ES-I3 (cell line): ENCODE measurements around the gene SGCE.
"Not testable (repeated sequence)": the region's sequence is repeated elsewhere in the genome, so short reads cannot be mapped to it uniquely, and the experiment has no call there.

Experiments used
- H3K36me3 ChIP-seq: 2 replicates; pipeline ENCODE4 v1.6.1; 2013; ENCODE audit warnings: mild to moderate bottlenecking, low read length, control low read depth, moderate library complexity; ENCODE audit not compliant: insufficient read depth
- H3K4me1 ChIP-seq: 2 replicates; pipeline ENCODE4 v1.6.1; 2013; ENCODE audit warnings: mild to moderate bottlenecking, control low read depth, low read length; ENCODE audit not compliant: insufficient read depth
- H3K9ac ChIP-seq: 2 replicates; pipeline ENCODE4 v1.6.1; 2013; ENCODE audit warnings: low read depth, mild to moderate bottlenecking, low read length, moderate library complexity
- H3K9me3 ChIP-seq: 2 replicates; pipeline ENCODE4 v1.6.1; 2013; ENCODE audit warnings: mild to moderate bottlenecking, low read length, moderate library complexity; ENCODE audit not compliant: control insufficient read depth, insufficient read depth

The SGCE gene, protein sequence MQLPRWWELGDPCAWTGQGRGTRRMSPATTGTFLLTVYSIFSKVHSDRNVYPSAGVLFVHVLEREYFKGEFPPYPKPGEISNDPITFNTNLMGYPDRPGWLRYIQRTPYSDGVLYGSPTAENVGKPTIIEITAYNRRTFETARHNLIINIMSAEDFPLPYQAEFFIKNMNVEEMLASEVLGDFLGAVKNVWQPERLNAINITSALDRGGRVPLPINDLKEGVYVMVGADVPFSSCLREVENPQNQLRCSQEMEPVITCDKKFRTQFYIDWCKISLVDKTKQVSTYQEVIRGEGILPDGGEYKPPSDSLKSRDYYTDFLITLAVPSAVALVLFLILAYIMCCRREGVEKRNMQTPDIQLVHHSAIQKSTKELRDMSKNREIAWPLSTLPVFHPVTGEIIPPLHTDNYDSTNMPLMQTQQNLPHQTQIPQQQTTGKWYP

DNA sequence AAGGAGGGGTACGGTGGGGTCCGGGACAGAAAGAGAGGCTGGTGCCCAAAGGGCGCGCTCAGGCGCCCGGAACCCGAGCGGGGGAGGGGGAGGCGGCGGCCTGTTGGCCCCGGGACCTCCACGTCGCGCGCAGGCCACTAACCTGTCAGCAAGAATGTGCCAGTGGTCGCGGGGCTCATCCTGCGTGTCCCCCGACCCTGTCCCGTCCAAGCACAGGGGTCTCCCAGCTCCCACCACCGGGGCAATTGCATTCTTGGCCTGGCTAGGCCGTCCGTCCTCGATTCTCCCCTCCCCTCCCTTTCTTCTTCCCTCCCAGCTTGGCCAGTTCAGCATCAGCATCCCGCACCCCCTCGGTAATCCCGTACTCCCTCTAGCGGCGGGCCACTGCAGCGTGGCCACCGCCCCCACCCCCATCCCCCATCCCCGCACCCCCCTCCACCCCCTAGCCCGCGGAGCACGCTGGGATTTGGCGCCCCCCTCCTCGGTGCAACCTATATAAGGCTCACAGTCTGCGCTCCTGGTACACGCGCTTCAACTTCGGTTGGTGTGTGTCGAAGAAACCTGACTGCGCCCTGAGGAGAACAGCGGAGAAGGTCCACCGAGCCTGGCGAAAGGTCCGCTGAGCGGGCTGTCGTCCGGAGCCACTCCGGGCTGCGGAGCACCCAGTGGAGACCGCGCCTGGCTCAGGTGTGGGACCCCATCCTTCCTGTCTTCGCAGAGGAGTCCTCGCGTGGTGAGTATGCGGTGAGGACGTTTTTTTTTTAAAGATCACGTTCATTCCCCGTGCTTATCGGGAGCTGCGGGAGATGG, at the start of gene SGCE:
TSS of gene SGCE (minus strand) at position 286 of the 810 bp plus-strand sequence. CDS start at position 251, 35 bp downstream.
- Histone ChIP-seq H3K9ac (peak within 1 kb of the TSS; percentile 73), H3K36me3 (no peaks in the 10 kb centered on the region), H3K4me1 (peaks cover 5% of the 10 kb centered on the region), H3K9me3 (no peaks in the 10 kb centered on the region)

DNA sequence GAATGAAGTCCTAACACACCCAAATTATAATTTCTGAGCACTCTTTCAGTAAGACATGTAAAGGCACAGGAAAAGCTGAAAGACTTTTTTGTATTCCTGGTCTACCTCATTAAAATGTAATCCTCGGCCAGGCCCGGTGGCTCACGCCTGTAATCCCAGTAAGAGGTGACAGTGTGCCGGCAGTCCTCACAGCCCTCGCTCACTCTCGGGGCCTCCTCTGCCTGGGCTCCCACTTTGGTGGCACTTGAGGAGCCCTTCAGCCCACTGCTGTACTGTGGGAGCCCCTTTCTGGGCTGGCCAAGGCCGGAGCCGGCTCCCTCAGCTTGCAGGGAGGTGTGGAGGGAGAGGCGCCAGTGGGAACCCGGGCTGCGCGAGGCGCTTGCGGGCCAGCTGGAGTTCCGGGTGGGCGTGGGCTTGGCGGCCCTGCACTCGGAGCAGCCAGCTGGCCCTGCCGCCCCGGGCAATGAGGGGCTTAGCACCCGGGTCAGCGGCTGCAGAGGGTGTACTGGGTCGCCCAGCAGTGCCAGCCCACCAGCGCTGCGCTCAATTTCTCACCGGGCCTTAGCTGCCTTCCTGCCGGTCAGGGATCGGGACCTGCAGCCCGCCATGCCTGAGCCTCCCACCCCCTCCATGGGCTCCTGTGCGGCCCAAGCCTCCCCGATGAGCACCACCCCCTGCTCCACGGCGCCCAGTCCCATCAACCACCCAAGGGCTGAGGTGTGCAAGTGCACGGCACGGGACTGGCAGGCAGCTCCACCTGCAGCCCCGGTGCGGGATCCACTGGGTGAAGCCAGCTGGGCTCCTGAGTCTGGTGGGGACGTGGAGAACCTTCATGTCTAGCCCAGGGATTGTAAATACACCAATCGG, 49.5 kb upstream of the SGCE start:
- not testable (repeated sequence) for H3K9ac ChIP-seq

DNA sequence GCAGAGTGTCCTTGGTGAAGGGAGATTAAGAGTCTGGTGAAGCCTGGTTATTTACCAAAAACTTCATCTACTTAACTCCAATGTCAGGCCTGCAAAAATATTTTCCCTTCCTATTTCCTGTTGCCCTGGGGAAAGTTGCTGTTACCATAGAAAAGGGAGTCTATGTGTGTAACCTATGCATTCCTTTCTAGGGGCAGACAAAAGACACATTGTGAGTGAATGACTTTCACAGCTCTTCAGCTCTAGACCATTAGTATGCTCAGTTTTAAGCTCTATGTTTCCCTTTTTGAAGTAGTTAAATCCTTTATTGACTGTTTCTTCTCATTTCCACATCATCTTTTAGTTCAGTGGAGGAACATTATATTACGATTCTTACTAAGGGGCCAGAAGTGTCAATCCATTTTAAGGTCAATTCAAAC, 45.6 kb upstream of the SGCE start:
- Histone ChIP-seq H3K9ac (no peak overlapping the region), H3K4me1 (peaks cover 23% of the 10 kb centered on the region), H3K36me3 (no peaks in the 10 kb centered on the region), H3K9me3 (no peaks in the 10 kb centered on the region; the same call in 1 of the 2 replicates)

More for the DNA sequence above, 49.5 kb upstream of the SGCE start:
- H3K9me3 ChIP-seq, H3K36me3 ChIP-seq: not testable (repeated sequence)
- peaks cover 13% of the 10 kb centered on the region for H3K4me1 ChIP-seq

DNA sequence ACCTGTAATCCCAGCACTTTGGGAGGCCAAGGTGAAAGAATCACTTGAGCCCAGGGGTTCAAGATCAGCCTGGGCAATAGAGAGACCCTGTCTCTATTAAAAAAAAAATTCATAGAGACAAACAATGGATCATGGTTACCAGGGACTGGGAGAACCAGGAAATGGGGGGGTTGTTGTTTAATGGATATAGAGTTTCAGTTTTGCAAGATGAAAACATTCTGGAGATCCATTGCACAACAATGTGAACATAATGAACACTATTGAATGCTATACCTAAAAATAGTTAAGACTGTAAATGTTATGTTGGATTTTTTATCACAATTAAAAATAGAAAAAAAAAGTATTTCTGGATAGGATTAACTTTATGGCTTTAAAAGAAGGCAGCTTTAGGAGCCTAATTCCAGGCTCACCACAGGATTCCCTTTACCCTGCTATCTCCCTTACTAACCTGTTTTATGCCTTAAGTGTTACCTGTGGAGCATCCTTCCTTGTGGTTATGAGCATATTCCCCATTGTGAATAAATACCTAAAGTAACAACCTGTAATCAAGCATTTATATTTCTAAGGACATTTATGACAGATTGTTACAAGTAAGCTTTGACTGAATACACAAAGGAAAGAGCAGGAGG, 45.1 kb upstream of the SGCE start:
- Histone ChIP-seq H3K9ac (no peak overlapping the region), H3K4me1 (peaks cover 23% of the 10 kb centered on the region), H3K36me3 (no peaks in the 10 kb centered on the region), H3K9me3 (no peaks in the 10 kb centered on the region; the same call in 1 of the 2 replicates)

DNA sequence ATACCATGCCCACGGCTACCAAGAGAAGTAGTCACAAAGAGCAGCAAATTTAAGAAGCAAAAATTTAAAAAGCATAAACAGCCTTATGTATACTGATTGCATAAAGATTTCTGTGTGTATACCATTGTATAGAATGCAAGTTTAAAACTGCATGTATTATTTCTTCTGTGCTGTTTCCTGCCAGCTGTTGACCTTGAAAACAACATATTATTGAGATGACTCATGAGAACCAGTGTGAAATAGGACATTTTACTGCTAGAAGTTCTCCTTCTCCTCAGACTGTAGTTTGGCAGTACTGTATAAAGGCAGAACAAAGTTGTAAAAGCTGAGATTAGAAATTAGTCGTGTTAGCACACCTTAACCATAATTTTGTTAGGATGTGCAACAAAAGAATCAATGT, 42.3 kb upstream of the SGCE start:
- H3K4me1 ChIP-seq, result peaks cover 23% of the 10 kb centered on the region
- no peaks in the 10 kb centered on the region for H3K36me3 ChIP-seq
- H3K9ac ChIP-seq, result no peak overlapping the region
- no peaks in the 10 kb centered on the region; the same call in 1 of the 2 replicates for H3K9me3 ChIP-seq

DNA sequence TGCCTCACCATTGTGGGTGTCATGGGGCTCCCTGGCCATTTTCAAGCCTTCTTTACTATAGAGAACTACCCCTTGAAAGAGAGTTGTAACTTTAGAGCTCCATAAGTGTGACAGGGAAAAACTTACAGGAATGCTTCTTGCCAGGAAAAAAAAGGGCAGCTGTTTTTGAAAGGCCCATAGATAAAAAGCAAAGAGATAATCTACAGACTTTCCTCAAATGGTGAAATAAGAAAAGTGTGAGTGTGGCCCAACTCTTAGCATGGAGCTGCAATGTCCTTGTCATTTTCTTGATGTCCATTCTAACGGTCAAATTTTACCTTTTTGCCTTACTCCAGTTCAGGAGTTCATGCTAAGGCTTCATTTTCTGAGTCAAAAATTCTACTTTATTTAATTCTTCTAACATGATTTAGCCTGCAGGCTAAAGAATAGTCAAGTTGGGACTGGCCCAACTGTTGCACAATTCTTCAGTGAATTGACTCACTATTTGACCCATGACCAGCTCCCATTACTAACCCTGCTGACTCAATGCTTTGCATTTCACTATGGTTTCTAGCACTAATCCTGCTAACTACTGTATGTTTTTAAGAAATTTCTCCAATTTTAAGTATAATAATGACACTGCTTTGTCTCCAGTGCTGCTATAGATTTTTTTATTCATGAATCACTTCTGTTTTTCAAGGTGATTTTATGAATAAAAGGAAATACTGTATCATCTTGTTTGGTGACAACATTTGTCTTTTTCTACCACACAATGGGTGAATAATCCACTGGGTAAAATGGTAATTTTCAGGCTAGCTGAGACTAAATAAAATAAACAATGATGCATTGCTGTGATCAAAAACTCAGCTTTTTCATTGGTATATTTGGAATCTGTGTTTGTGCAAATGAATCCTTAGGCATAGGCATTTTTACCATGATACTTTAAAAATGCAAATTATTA, 41.4 kb upstream of the SGCE start:
- Histone ChIP-seq H3K9me3 (no peaks in the 10 kb centered on the region; the same call in 1 of the 2 replicates), H3K4me1 (peaks cover 20% of the 10 kb centered on the region), H3K9ac (no peak overlapping the region), H3K36me3 (no peaks in the 10 kb centered on the region)

DNA sequence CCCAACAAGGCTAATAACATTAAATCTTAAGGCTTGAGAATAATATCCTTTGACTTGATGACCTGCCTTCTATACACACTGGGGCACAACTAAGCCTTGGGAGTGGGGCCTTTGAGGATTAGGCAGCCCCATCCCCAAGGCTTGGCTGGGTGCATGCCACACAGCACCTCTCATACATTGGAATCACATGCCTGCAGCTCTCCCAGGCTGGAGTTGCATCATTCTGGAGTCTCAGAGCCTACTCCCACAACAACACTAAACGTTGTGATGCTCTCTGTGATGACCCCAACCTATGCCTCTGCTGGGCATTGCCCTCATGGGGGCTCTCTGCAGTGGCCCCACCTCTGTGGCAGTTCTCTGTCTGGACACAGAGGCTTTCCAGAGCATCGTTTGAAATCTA, 31.9 kb upstream of the SGCE start:
- Histone ChIP-seq H3K9ac (no peak overlapping the region), H3K36me3 (no peaks in the 10 kb centered on the region), H3K9me3 (no peaks in the 10 kb centered on the region), H3K4me1 (no peaks in the 10 kb centered on the region)

DNA sequence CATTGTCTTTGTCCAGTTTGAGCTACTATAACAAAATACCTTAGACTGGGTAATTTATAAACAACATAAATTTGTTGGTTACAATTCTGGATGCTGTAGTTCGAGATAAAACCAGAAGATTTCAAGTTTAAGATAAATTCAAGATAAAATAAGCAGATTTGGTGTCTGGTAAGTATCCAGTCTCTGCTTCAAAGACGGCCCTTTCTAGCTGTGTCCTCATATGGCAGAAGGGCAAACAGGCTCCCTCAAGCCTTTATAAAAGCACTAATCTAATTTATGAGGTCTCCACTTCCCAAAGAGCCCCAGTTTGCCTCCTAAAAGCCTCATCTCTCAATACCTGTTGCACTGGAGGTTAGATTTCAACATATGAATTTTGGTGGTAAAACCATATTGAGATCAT, 31.1 kb upstream of the SGCE start:
- H3K4me1 ChIP-seq, result no peaks in the 10 kb centered on the region
- H3K9me3 ChIP-seq, result no peaks in the 10 kb centered on the region
- H3K36me3 ChIP-seq, result no peaks in the 10 kb centered on the region
- no peak overlapping the region for H3K9ac ChIP-seq

DNA sequence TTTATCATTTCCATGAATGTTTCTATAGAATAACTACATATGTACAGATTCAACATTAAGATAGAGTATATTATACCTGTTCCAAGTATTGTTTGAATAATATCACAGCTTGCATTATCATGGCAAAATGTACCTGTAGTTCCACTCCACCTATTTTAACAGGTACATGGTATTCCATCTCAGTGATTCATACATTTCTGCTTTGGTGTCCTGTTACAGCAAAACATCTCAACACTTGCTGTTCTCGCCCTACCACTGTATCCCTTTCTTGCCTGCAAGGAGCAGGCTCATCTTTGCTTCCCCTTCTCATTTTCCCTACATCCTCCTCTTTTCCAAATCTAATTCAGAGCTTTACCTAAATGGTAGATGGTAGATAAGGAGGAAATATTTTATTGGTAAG, 27.1 kb upstream of the SGCE start:
- Histone ChIP-seq H3K36me3 (no peaks in the 10 kb centered on the region), H3K9ac (no peak overlapping the region), H3K9me3 (no peaks in the 10 kb centered on the region), H3K4me1 (no peaks in the 10 kb centered on the region)

DNA sequence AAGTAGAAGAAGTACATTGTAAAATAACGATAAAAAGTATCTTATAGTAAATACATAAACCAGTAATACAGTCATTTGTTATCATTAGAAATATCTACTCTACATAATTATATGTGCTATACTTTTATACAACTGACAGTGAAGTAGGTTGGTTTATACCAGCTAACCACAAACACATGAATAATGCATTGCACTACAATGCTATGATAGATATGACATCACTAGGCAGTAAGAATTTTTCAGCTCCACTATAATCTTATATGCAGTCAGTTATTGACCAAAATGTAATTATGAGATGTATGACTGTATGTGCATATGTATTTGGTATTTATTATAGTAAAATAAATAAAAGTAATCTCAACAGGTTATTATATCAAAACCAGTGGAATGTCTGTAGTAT, 23.4 kb upstream of the SGCE start:
- Histone ChIP-seq H3K9me3 (no peaks in the 10 kb centered on the region), H3K4me1 (no peaks in the 10 kb centered on the region), H3K36me3 (no peaks in the 10 kb centered on the region), H3K9ac (no peak overlapping the region)

DNA sequence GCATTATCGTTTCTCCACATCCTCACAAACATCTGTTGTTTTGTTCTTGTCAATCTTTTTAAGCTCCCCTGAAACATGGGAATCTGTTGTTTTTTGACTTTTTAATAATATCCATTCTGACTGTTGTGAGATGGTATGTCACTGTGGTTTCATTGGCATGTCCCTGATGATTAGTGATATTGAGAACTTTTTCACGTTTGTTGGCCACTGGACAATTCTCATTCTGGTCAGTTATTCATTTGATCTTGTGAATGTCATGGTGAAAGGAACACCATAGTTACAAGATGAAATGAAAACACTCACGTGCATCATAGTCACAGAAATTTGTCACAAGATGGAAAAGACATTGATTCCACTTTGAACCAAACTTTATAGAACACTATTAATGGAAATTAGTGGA, 20.5 kb upstream of the SGCE start:
- H3K9ac ChIP-seq, result no peak overlapping the region
- H3K4me1 ChIP-seq, result no peaks in the 10 kb centered on the region
- no peaks in the 10 kb centered on the region for H3K36me3 ChIP-seq
- H3K9me3 ChIP-seq, result no peaks in the 10 kb centered on the region

DNA sequence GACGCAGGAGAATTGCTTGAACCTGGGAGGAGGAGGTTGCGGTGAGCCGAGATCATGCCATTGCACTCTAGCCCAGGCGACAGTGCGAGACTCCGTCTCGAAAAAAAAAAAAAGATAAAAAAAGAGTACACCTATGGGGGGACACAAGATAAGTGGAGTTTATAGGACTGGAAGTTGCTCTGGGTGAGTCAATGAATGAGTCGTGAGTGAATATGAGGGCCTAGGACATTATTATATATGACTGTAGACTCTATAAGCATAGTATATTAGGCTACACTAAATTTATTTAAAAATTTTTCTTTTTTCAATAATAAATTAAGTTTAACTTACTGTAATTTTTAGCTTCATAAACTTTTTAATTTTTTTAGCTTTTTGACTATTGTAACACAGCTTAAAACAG, 19.4 kb upstream of the SGCE start:
- Histone ChIP-seq H3K9ac (no peak overlapping the region), H3K4me1 (no peaks in the 10 kb centered on the region), H3K36me3 (no peaks in the 10 kb centered on the region), H3K9me3 (no peaks in the 10 kb centered on the region)
